Fibroblast of the aortic adventitia (primary cell): Measurements from ENCODE around the gene FLT1. TPM values are rescaled to one million over a fixed set of nuclear protein-coding genes. Genes with fewer than 3 reads are reported as not detected.
A peak's percentile ranks its signal among the peaks of the same experiment; 100 is the strongest.

ENCODE experiments used
- DNase-seq: peaks from one replicate; pipeline ENCODE4 v3.0.0-alpha.2; 2010; ENCODE audit warnings: low read depth
- H3K4me3 ChIP-seq: 2 replicates; pipeline ENCODE4 v1.5.1; 2011; ENCODE audit warnings: low read depth, mild to moderate bottlenecking, control low read depth, low read length, moderate library complexity
- CTCF ChIP-seq: IDR thresholded peaks from 2 replicates; pipeline ENCODE4 v1.5.1; 2011; ENCODE audit warnings: mild to moderate bottlenecking, low read length, control low read depth, inconsistent platforms; ENCODE audit not compliant: insufficient read depth
- total RNA-seq: library from RNA; depleted of rRNA; stranded (reverse); fragments of >200 nt; gene quantifications from 2 replicates; pipeline ENCODE4 v1.2.3, GENCODE V29; 2012; ENCODE audit warnings: low replicate concordance

The FLT1 gene
- total RNA-seq, 1 donor, result 0.36 TPM

GRCh38 chr13:28485097-28485496 lies 9.8 kb downstream of the FLT1 start:
- no peak for TF ChIP-seq CTCF
- no peak for DNase-seq
- no peak overlapping the region for H3K4me3 ChIP-seq

- DNase-seq, result no peak
- H3K4me3 ChIP-seq, result no peak overlapping the region
- TF ChIP-seq CTCF, result no peak
These were observed 11.5 kb downstream of the FLT1 start for GRCh38 chr13:28483313-28483931.

- TF ChIP-seq CTCF, result no peak
- DNase-seq, result no peak
- H3K4me3 ChIP-seq, result no peak overlapping the region
These were observed 15.9 kb downstream of the FLT1 start for GRCh38 chr13:28479005-28479404.

GRCh38 chr13:28478127-28478526 lies 16.8 kb downstream of the FLT1 start:
- TF ChIP-seq CTCF, result no peak
- DNase-seq, result peak; percentile 76
- no peak overlapping the region for H3K4me3 ChIP-seq

GRCh38 chr13:28477709-28477973 lies 17.3 kb downstream of the FLT1 start:
- H3K4me3 ChIP-seq, result no peak overlapping the region
- no peak for DNase-seq
- no peak for TF ChIP-seq CTCF

GRCh38 chr13:28476919-28477708 lies 17.8 kb downstream of the FLT1 start:
- H3K4me3 ChIP-seq, result no peak overlapping the region
- no peak for DNase-seq
- TF ChIP-seq CTCF, result no peak
